GM10248 (cell line): ENCODE measurements around the gene CPN1.
"Not testable (repeated sequence)": the region's sequence is repeated elsewhere in the genome, so short reads cannot be mapped to it uniquely, and the experiment has no call there.

ENCODE experiments used
- CTCF ChIA-PET: fragments of 300-600 bp; sonication (Branson Sonifier 250); formaldehyde crosslinking; extraction: SDS; loops from one replicate; lab custom pipeline; 2021; ENCODE audit warnings: antibody characterized with exemption; lab: Yijun Ruan, JAX
- POLR2A ChIA-PET: fragments of 350-650 bp; sonication (Branson Sonifier 250); formaldehyde crosslinking; extraction: SDS; loops from one replicate; lab custom pipeline; 2020; ENCODE audit warnings: antibody characterized with exemption; lab: Yijun Ruan, JAX
- DNase-seq: peaks from one replicate; pipeline ENCODE4 v3.0.0; 2012; ENCODE audit errors: extremely low spot score
- CTCF ChIP-seq: IDR thresholded peaks from 2 replicates; pipeline ENCODE4 v1.5.1; 2012; ENCODE audit warnings: mild to moderate bottlenecking, low read depth; ENCODE audit errors: extremely low read depth, missing control alignments, control extremely low read depth

Gene CPN1

GRCh38 chr10:100104300-100104699 lies 22.6 kb upstream of the CPN1 start:
- no peak for DNase-seq
- no peak for TF ChIP-seq CTCF
- CTCF ChIA-PET, result no interaction called here
- POLR2A ChIA-PET, result no interaction called here

GRCh38 chr10:100103581-100103980 lies 21.9 kb upstream of the CPN1 start:
- no peak for DNase-seq
- POLR2A ChIA-PET, result no interaction called here
- CTCF ChIA-PET, result no interaction called here
- TF ChIP-seq CTCF, result no peak

- TF ChIP-seq CTCF, result no peak
- POLR2A ChIA-PET, result no interaction called here
- CTCF ChIA-PET, result interaction anchor here (1.0 kb wide), 1 partner anchor 8 kb away, joined by 3 read pairs; no protein-coding TSS in a partner anchor
- DNase-seq, result no peak
Observed at GRCh38 chr10:100101192-100102076, 19.8 kb upstream of the CPN1 start.

- DNase-seq, result peak; percentile 30
- POLR2A ChIA-PET, result no interaction called here
- TF ChIP-seq CTCF, result peak; percentile 33
- CTCF ChIA-PET, result interaction anchor here (1.0 kb wide), 1 partner anchor 9 kb away, joined by 3 read pairs; no protein-coding TSS in a partner anchor
Observed at GRCh38 chr10:100100651-100101184, 19.0 kb upstream of the CPN1 start.

GRCh38 chr10:100089241-100089640 lies 7.6 kb upstream of the CPN1 start:
- CTCF ChIA-PET, result interaction anchor here (1.0 to 1.7 kb wide), 2 partner anchors 29 to 43 kb away, joined by 3 read pairs; no protein-coding TSS in a partner anchor
- TF ChIP-seq CTCF, result no peak
- POLR2A ChIA-PET, result no interaction called here
- DNase-seq, result no peak

GRCh38 chr10:100086708-100087107 lies 5.0 kb upstream of the CPN1 start:
- DNase-seq, POLR2A ChIA-PET, CTCF ChIA-PET: not testable (repeated sequence)

GRCh38 chr10:100085596-100085995 lies 3.9 kb upstream of the CPN1 start:
- DNase-seq, result no peak
- ChIA-PET POLR2A (no interaction called here), CTCF (interaction anchor here (0.8 kb wide), 1 partner anchor 13 kb away, joined by 3 read pairs; no protein-coding TSS in a partner anchor)
- TF ChIP-seq CTCF, result no peak
